HepG2 (cell line): ENCODE data around the gene PCDHGA9. TPM values are rescaled to one million over a fixed set of nuclear protein-coding genes. Genes with fewer than 3 reads are reported as not detected.
A peak's percentile ranks its signal among the peaks of the same experiment; 100 is the strongest.

Source experiments
- ATAC-seq: fragments of 200-7000 bp; cut with Tn5 transposase; 3 replicates; pipeline ENCODE4 v1.9.1; 2020; ENCODE audit warnings: mild to moderate bottlenecking, moderate library complexity
- BruUV-seq: library from RNA; stranded (reverse); fragments of 400-500 nt; replicated peaks from 2 replicates; lab custom pipeline; 2021; lab: Mats Ljungman, UMichigan
- CTCF ChIA-PET: fragments of 300-600 bp; formaldehyde crosslinking; extraction: SDS; loops from one replicate; lab custom pipeline; 2021; ENCODE audit warnings: low total read pairs, inconsistent platforms, low intra/inter-chr PET ratio; lab: Yijun Ruan, JAX
- POLR2A ChIA-PET: fragments of 350-600 bp; sonication (Branson Sonifier 250); formaldehyde crosslinking; loops from one replicate; lab custom pipeline; 2020; ENCODE audit warnings: antibody characterized with exemption, inconsistent platforms; lab: Yijun Ruan, JAX
- DNase-seq: peaks from one replicate; pipeline ENCODE4 v3.0.0-alpha.2; 2015; ENCODE audit warnings: low spot score
- FAIRE-seq: peaks from 3 replicates; lab custom pipeline; 2011; peaks lifted over from hg19 to GRCh38; lab: Jason Lieb, UNC
- H2AFZ ChIP-seq: one replicate; pipeline ENCODE4 v1.6.1; 2011; ENCODE audit warnings: low read length, inconsistent platforms
- H3K27ac ChIP-seq: fragments of 300-600 bp; 3 replicates; pipeline ENCODE4 v1.8.0; 2011; ENCODE audit warnings: mixed run types, mild to moderate bottlenecking, mixed read lengths, low read length, inconsistent platforms; ENCODE audit not compliant: insufficient read depth; ENCODE audit errors: extremely low read length
- H3K27me3 ChIP-seq, 2 experiments: fragments of 200-600 bp in 1 of 2; 2 replicates in 1 of 2; 3 replicates in 1 of 2; pipeline versions ENCODE4 v1.6.0 to v1.8.0; 2011; ENCODE audit warnings: low read length in 2 of 2, mild to moderate bottlenecking in 2 of 2, moderate library complexity in 2 of 2, inconsistent platforms in 1 of 2; ENCODE audit not compliant: insufficient read depth in 2 of 2, control insufficient read depth in 1 of 2
- H3K36me3 ChIP-seq, 2 experiments: fragments of 200-600 bp in 1 of 2; replicated peaks in 1 of 2; 2 replicates in 1 of 2; 3 replicates in 1 of 2; pipeline versions ENCODE4 v1.5.1 to v1.8.0; 2011; ENCODE audit warnings: low read length in 2 of 2, inconsistent platforms in 1 of 2; ENCODE audit not compliant: insufficient read depth in 2 of 2, control insufficient read depth in 1 of 2
- H3K4me1 ChIP-seq: 2 replicates; pipeline ENCODE4 v1.5.1; 2012; ENCODE audit warnings: low read length, inconsistent platforms; ENCODE audit not compliant: insufficient read depth
- H3K4me2 ChIP-seq: 2 replicates; pipeline ENCODE4 v1.6.0; 2011; ENCODE audit warnings: low read depth, low read length, inconsistent platforms
- H3K4me3 ChIP-seq, 3 experiments: fragments of 200-600 bp in 1 of 3; sonication (generic), shearing (Covaris generic) in 1 of 3; replicated peaks in 1 of 3; 2 replicates each; pipeline ENCODE4 v1.5.1; 2011 to 2016; ENCODE audit warnings: low read length in 3 of 3, inconsistent platforms in 2 of 3, low read depth in 2 of 3, mild to moderate bottlenecking in 2 of 3, control low read depth in 1 of 3, mixed read lengths in 1 of 3; ENCODE audit not compliant: insufficient read depth in 1 of 3
- H3K79me2 ChIP-seq: one replicate; pipeline ENCODE4 v1.6.1; 2011; ENCODE audit warnings: low read length, inconsistent platforms; ENCODE audit not compliant: insufficient read depth
- H3K9ac ChIP-seq: 2 replicates; pipeline ENCODE4 v1.6.0; 2011; ENCODE audit warnings: mild to moderate bottlenecking, low read depth, low read length, inconsistent platforms; ENCODE audit not compliant: insufficient read depth
- H3K9me3 ChIP-seq: 2 replicates; pipeline ENCODE4 v1.5.1; 2012; ENCODE audit warnings: mild to moderate bottlenecking, low read length
- H4K20me1 ChIP-seq: 2 replicates; pipeline ENCODE4 v1.6.0; 2011; ENCODE audit warnings: inconsistent platforms, mild to moderate bottlenecking, low read length, moderate library complexity; ENCODE audit not compliant: insufficient read depth
- ADNP ChIP-seq: sonication (generic); formaldehyde crosslinking; IDR thresholded peaks from 2 replicates; pipeline ENCODE4 v1.4.0; 2020; ENCODE audit warnings: missing genetic modification reagents
- SMC3 ChIP-seq: IDR thresholded peaks from 2 replicates; pipeline ENCODE4 v1.6.1; 2011; ENCODE audit warnings: low read length, improper control_type of control experiment
- ZBTB1 ChIP-seq: sonication (generic); formaldehyde crosslinking; IDR thresholded peaks from 2 replicates; pipeline ENCODE4 v1.4.0; 2020; ENCODE audit warnings: missing genetic modification reagents, borderline replicate concordance
- ZBTB7A ChIP-seq: sonication (generic); formaldehyde crosslinking; IDR thresholded peaks from 2 replicates; pipeline ENCODE4 v1.8.0; 2022; ENCODE audit warnings: mild to moderate bottlenecking, missing genetic modification reagents
- ZNF292 ChIP-seq: sonication (generic); formaldehyde crosslinking; IDR thresholded peaks from 2 replicates; pipeline ENCODE4 v1.8.1; 2022; ENCODE audit warnings: mild to moderate bottlenecking, low read depth, missing genetic modification reagents, borderline replicate concordance
- ZNF432 ChIP-seq: sonication (generic); formaldehyde crosslinking; IDR thresholded peaks from 2 replicates; pipeline ENCODE4 v1.5.0; 2020; ENCODE audit warnings: missing genetic modification reagents, mild to moderate bottlenecking, borderline replicate concordance
- ZNF556 ChIP-seq: sonication (generic); formaldehyde crosslinking; IDR thresholded peaks from 2 replicates; pipeline ENCODE4 v1.4.0; 2020; ENCODE audit warnings: mild to moderate bottlenecking, missing genetic modification reagents, borderline replicate concordance
- ZNF782 ChIP-seq: sonication (generic); formaldehyde crosslinking; IDR thresholded peaks from 2 replicates; pipeline ENCODE4 v1.4.0; 2020; ENCODE audit warnings: missing genetic modification reagents, mild to moderate bottlenecking, borderline replicate concordance
- WGBS: methylation state at CpG from one replicate; pipeline ENCODE4 v1.1.6; 2017; ENCODE audit warnings: low lambda C conversion rate; 5-methylcytosine and 5-hydroxymethylcytosine counted together
- in situ Hi-C: cut with HindIII; loops from 2 replicates; pipeline ENCODE4 v1.10.0; 2017; ENCODE audit warnings: low pct_unique_long_range_greater_than_20kb; ENCODE audit not compliant: extremely low pct_ligation_motif_present
- intact Hi-C: fragments of 100-400 bp; cut with micrococcal nuclease; formaldehyde crosslinking; loops from one replicate; pipeline ENCODE4 v1.10.0; 2022; ENCODE audit not compliant: unreplicated experiment
- polyA plus RNA-seq, 8 experiments: library from polyadenylated mRNA; depleted of rRNA in 3 of 8; stranded (reverse) in 7 of 8; unstranded in 1 of 8; fragments of >200 nt; fragmentation: Illumina TruSeq in 4 of 8; extraction: Trizol in 4 of 8; gene quantifications; 2 replicates each; pipeline versions ENCODE4 v1.2.1 to v1.2.3, GENCODE V29; 2011 to 2016; ENCODE audit warnings: low read depth in 4 of 8, missing spikeins in 1 of 8, mixed read lengths in 1 of 8; ENCODE audit not compliant: insufficient read depth in 1 of 8
- total RNA-seq, 5 experiments: library from RNA; depleted of rRNA; stranded (reverse); fragments of >200 nt; fragmentation: Illumina TruSeq; extraction: Trizol; gene quantifications; 2 replicates each; pipeline ENCODE4 v1.2.3, GENCODE V29; 2016; ENCODE audit warnings: low read depth in 1 of 5
- TF ChIP-seq, protein P1 (sequence below): sonication (generic); formaldehyde crosslinking; IDR thresholded peaks from 2 replicates; pipeline ENCODE4 v1.5.0; 2020; ENCODE audit warnings: mild to moderate bottlenecking, missing genetic modification reagents, moderate library complexity
- TF ChIP-seq, protein P2 (sequence below): IDR thresholded peaks from 2 replicates; pipeline ENCODE4 v1.6.1; 2016; ENCODE audit warnings: missing compliant biosample characterization, missing genetic modification reagents, borderline replicate concordance
- TF ChIP-seq, protein P3 (sequence below): sonication (generic); formaldehyde crosslinking; IDR thresholded peaks from 2 replicates; pipeline ENCODE4 v1.5.0; 2020; ENCODE audit warnings: mild to moderate bottlenecking, missing genetic modification reagents

Gene PCDHGA9
- total and polyA plus RNA-seq, 2 of the 13 experiments (the other 11 are each of a cell fraction or from before 2014, with no cell fraction given): 0.09 to 0.38 TPM

DNA sequence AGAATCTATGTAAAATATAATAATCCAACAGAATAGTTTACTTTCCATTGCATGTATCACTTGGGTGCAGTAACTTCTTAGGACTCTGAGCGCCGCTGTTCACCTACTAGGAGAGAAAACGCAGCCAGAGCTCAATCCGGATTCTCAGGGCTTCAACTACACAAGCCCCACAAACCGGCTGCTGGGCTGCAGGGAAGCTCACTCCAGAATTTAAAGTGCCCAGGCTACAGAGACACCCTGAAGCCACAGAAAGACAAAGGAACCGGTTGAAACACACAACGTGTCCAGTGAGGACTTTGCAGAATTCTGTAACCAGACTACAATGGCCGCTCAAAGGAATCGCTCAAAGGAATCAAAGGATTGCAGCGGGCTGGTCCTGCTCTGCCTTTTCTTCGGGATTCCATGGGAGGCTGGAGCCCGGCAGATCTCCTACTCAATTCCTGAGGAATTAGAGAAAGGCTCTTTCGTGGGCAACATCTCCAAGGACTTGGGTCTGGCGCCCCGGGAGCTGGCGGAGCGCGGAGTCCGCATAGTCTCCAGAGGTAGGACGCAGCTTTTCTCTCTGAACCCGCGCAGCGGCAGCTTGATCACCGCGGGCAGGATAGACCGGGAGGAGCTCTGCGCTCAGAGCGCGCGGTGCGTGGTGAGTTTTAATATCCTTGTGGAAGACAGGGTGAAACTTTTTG, 10.4 kb downstream of the PCDHGA9 start, which contains the start of gene PCDHGA10 (continued):
- TF ChIP-seq ZNF292 (CRISPR knock-in tag) (no peak), ADNP (CRISPR knock-in tag) (no peak), SMC3 (peak; percentile 19; the same call in 1 of the 2 replicates), ZNF432 (CRISPR knock-in tag) (no peak), ZBTB7A (CRISPR knock-in tag) (no peak), ZBTB1 (CRISPR knock-in tag) (no peak), ZNF782 (no peak)
- TF ChIP-seq, protein P1, sequence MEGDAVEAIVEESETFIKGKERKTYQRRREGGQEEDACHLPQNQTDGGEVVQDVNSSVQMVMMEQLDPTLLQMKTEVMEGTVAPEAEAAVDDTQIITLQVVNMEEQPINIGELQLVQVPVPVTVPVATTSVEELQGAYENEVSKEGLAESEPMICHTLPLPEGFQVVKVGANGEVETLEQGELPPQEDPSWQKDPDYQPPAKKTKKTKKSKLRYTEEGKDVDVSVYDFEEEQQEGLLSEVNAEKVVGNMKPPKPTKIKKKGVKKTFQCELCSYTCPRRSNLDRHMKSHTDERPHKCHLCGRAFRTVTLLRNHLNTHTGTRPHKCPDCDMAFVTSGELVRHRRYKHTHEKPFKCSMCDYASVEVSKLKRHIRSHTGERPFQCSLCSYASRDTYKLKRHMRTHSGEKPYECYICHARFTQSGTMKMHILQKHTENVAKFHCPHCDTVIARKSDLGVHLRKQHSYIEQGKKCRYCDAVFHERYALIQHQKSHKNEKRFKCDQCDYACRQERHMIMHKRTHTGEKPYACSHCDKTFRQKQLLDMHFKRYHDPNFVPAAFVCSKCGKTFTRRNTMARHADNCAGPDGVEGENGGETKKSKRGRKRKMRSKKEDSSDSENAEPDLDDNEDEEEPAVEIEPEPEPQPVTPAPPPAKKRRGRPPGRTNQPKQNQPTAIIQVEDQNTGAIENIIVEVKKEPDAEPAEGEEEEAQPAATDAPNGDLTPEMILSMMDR (CRISPR knock-in tag): peak; percentile 59
- TF ChIP-seq, protein P2, sequence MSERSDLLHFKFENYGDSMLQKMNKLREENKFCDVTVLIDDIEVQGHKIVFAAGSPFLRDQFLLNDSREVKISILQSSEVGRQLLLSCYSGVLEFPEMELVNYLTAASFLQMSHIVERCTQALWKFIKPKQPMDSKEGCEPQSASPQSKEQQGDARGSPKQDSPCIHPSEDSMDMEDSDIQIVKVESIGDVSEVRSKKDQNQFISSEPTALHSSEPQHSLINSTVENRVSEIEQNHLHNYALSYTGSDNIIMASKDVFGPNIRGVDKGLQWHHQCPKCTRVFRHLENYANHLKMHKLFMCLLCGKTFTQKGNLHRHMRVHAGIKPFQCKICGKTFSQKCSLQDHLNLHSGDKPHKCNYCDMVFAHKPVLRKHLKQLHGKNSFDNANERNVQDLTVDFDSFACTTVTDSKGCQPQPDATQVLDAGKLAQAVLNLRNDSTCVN: no peak

DNA sequence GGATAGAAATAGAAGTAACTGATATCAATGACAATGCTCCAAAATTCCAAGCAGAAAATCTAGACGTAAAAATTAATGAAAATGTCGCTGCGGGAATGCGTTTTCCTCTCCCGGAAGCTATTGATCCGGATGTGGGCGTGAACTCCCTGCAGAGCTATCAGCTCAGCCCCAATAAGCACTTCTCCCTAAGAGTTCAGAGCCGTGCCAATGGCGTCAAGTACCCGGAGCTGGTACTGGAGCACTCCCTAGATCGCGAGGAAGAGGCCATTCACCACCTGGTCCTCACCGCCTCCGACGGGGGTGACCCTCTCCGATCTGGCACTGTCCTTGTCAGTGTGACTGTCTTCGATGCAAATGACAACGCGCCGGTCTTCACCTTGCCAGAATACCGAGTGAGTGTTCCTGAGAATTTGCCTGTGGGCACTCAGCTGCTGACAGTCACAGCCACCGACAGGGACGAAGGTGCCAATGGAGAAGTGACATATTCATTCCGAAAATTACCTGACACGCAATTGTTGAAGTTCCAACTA, 11.0 kb downstream of the PCDHGA9 start:
- in situ Hi-C loops: no loop called here
- Histone ChIP-seq H3K4me2 (no peak overlapping the region), H3K27me3 (no peaks in the 10 kb centered on the region), H3K36me3 (no peaks in the 10 kb centered on the region), H3K9me3 (peaks cover 6% of the 10 kb centered on the region; the same call in 1 of the 2 replicates), H3K27ac (no peak overlapping the region), H3K4me3 (no peak overlapping the region), H3K9ac (no peak overlapping the region), H4K20me1 (no peaks in the 10 kb centered on the region), H2AFZ (no peak overlapping the region), H3K4me1 (no peaks in the 10 kb centered on the region), H3K79me2 (no peaks in the 10 kb centered on the region)
- ATAC-seq: no peak
- POLR2A ChIA-PET: no interaction called here
- WGBS: 77% methylated on average over 22 of the region's 25 CpGs
- no peak for DNase-seq
- CTCF ChIA-PET: interaction anchor here (1.2 to 1.4 kb wide), 2 partner anchors 111 to 144 kb away, joined by 4 to 5 read pairs; no protein-coding TSS in a partner anchor
- no TSS peak for BruUV-seq
- intact Hi-C loops: no loop called here
- TF ChIP-seq, protein P3, sequence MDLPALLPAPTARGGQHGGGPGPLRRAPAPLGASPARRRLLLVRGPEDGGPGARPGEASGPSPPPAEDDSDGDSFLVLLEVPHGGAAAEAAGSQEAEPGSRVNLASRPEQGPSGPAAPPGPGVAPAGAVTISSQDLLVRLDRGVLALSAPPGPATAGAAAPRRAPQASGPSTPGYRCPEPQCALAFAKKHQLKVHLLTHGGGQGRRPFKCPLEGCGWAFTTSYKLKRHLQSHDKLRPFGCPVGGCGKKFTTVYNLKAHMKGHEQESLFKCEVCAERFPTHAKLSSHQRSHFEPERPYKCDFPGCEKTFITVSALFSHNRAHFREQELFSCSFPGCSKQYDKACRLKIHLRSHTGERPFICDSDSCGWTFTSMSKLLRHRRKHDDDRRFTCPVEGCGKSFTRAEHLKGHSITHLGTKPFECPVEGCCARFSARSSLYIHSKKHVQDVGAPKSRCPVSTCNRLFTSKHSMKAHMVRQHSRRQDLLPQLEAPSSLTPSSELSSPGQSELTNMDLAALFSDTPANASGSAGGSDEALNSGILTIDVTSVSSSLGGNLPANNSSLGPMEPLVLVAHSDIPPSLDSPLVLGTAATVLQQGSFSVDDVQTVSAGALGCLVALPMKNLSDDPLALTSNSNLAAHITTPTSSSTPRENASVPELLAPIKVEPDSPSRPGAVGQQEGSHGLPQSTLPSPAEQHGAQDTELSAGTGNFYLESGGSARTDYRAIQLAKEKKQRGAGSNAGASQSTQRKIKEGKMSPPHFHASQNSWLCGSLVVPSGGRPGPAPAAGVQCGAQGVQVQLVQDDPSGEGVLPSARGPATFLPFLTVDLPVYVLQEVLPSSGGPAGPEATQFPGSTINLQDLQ (CRISPR knock-in tag): no peak
- TF ChIP-seq ZNF556 (CRISPR knock-in tag): no peak
- TF ChIP-seq, protein P1 (CRISPR knock-in tag): no peak
- TF ChIP-seq, all 625 proteins: peak for 0
- no peak for FAIRE-seq
